Effector CD4-positive, alpha-beta T cell (primary cell): ENCODE measurements around the gene PPARD.
"Not testable (repeated sequence)": the region's sequence is repeated elsewhere in the genome, so short reads cannot be mapped to it uniquely, and the experiment has no call there.

Experiments used
- DNase-seq: peaks from one replicate; pipeline ENCODE4 v3.0.0-alpha.2; 2020

PPARD gene

GRCh38 chr6:35411066-35411465 lies 68.7 kb downstream of the PPARD start:
- no peak for DNase-seq

- DNase-seq: no peak
Measured at GRCh38 chr6:35412102-35412501, 69.7 kb downstream of the PPARD start.

DNA sequence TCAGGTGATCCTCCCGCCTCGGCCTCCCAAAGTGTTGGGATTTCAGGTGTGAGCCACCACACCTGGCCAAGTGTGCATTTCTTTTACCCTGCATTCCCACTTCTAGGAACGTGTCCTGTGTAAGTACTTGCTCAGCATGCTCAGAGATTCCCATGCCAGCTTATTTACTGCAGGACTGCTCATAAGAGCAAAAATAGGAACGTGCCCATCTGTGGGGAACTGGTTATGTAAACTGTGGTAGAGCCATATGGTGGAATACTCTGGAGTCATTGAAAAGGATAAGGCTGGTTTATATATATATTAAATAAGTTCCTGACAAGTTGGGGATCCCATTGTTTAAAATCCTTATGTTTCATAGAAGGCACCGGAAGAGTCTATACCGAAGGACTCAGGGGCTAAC lies 71.6 kb downstream of the PPARD start:
- DNase-seq: no peak

GRCh38 chr6:35415065-35415891 lies 72.9 kb downstream of the PPARD start:
- DNase-seq: no peak

GRCh38 chr6:35417979-35418661 lies 75.8 kb downstream of the PPARD start:
- no peak for DNase-seq

DNA sequence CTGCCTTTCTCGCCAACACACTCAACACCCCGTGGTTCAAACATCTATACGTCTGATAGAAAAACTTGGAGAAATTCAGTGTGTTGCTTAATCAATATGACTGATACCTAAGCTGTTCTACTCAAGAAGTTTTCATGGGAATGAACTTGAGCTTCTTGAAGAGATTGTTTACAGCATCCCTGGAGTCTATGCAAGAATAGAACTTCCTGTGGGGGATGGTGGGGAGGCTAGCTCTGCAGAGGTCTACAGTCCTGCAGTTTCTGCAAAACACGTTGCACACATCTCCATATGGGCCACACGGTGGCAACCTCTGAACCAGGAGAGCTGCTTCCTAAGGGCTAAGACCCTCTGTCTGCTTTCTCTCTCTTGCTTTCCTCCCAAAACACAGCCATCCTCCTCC lies 77.1 kb downstream of the PPARD start:
- no peak for DNase-seq

- DNase-seq: no peak
Measured at GRCh38 chr6:35419961-35420360, 77.6 kb downstream of the PPARD start.

GRCh38 chr6:35425284-35425683 lies 82.9 kb downstream of the PPARD start:
- DNase-seq: no peak

- DNase-seq: no peak
Measured at GRCh38 chr6:35426074-35426473, 83.7 kb downstream of the PPARD start.

DNA sequence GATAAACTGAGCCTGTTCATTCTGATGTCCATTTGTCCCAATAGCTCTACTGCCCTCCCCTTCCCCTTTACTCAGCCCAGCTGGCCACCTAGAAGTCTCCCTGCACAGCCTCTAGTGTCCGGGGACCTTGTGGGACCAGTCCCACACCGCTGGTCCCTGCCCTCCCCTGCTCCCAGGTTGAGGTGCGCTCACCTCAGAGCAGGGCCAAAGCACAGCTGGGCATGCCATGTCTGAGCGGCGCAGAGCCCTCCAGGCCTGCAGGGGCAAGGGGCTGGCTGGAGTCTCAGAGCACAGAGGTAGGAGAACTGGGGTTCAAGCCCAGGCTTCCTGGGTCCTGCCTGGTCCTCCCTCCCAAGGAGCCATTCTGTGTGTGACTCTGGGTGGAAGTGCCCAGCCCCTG lies 85.1 kb downstream of the PPARD start:
- no peak for DNase-seq

DNA sequence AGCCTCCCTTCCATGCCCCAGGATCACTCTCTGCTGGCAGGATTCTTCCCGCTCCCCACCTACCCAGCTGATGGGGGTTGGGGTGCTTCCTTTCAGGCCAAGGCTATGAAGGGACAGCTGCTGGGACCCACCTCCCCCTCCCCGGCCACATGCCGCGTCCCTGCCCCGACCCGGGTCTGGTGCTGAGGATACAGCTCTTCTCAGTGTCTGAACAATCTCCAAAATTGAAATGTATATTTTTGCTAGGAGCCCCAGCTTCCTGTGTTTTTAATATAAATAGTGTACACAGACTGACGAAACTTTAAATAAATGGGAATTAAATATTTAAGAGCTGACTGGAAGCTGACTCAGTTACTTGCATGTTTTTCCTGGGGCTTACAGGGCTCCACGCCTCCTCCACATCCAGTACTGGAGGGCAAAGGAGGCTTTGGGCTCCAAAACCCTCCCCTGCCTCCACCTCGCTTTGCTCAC lies 85.5 kb downstream of the PPARD start:
- no peak for DNase-seq

GRCh38 chr6:35428421-35429149 lies 86.2 kb downstream of the PPARD start:
- no peak for DNase-seq

- no peak for DNase-seq
Measured at GRCh38 chr6:35429463-35429862, 87.1 kb downstream of the PPARD start.

DNA sequence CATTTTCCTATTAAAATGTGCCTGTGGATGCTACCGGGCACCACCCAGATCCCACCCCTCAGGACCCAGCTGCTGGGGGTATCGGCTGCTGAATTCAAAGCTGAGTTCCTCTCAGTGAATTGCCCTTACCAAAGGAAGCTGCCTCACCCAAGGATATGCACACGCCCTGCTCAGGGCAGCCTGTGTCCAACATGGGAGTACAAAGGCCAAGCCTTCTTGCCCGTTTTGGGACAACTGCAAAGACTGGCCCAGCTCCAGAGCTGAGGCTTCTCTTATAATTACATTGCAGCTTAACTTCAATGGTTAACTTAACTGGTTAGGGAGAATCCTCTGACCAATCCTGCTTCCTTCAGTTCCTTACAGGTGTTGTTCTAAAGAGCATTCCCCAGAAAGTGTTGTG lies 89.9 kb downstream of the PPARD start:
- DNase-seq: no peak

DNA sequence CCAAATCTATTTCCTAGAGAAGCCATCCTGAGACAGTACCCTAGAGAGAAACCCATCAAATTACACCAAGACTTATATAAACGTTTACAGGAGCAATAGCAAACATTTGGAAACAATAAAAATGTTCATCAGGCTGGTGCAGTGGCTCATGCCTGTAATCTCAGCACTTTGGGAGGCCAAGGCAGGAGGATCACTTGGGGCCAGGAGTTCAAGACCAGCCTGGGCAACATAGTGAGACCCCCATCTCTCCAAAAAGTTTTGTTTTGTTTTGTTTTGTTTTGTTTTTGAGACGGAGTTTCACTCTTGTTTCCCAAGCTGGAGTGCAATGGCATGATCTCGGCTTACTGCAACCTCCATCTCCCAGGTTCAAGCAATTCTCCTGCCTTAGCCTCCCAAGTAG lies 90.3 kb downstream of the PPARD start:
- not testable (repeated sequence) for DNase-seq

DNA sequence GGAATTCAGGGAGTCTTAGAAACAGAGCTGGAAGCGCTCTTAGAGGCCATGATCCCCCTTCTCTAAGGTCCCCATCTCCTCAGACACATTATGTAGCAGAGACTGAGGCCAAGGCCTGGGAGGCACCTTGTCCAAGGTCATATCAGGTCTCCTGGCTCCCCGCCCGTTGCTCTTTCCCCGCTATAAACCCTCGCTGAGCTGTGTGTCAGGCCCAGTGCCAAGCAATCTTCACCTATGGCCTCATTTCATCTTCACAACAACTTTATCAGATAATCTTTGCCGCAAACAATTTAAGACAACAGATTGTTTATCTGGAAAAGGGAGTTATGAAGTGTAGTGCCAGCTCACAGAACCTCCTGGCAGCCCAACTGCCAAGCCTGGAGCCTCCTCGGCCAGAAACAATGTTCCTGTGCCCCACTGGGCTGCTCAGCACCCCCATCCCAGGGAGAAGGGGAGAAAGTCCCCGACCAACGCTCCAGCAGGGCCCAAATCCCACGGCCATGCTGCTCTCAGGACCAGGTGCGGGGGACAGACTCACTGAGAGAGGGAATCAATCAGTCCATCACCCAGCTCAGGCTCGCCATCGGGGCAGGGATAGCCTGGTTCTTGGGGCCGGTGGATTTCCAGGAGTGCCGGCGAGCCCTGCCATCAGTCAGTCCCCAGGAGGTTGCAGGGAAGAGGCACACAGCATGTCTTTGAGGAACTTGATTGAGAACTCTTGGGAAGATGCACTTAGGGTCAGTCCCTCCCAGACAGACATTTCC lies 92.9 kb downstream of the PPARD start:
- no peak for DNase-seq

DNA sequence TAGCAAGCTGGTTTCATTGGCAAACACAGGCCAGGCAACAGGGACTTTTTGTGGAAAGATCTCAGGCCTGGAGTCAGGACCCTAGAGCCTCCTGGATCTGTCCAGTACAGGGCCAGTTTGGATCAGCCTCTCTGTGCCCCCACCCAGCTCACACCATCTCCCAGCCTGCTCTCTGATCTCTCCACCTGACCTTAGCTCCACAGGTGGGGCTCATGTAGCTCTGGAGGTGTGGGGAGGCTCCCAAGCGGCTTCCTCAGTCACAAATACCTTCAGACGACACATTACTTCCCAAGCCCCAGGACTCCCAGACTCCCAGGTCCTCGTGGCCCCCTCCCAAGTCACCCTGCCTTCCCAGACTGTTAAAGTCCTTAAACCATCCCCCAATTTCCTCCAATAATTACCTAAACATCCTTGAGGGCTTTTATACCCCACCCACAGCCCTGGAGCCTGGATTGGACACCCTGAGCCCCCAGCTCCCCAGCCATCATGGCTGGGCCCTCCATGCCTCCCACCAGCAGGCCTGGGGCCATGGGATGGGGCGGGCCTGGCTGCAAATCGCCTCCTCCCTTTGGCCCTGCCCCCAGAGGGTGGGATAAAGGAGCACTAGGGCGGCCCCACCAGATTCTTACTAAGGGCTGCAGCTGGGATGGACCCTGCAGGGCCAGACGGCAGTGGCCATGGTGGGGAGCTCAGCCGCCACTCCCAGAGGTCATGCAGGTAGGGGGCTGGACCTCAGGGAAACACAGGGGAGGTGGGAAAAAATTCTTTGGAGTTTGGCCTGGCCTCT lies 93.9 kb downstream of the PPARD start:
- DNase-seq: no peak

GRCh38 chr6:35438378-35439065 lies 96.2 kb downstream of the PPARD start:
- DNase-seq: not testable (repeated sequence)

GRCh38 chr6:35439308-35439707 lies 97.0 kb downstream of the PPARD start:
- no peak for DNase-seq

DNA sequence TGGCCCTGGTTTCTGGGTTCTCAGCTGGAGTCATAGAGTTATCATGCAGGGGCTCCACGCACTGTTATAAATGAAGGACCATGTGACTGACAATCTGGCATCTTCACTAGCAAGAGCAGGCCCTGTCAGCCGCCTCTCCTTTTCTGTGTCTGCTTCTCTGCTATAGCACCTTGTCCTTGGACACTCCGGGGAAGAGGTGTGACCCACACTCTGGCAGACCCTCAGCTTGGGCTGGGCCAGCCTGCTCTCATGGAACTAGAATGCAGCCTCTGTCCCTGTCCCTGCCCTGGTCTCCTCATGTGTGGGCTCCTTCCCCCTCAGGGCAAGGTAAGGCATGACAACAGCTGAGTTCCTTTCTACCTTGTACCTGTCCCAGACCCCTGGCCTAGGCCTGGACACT lies 98.8 kb downstream of the PPARD start:
- DNase-seq: no peak

- no peak for DNase-seq
Measured at GRCh38 chr6:35441642-35442041, 99.3 kb downstream of the PPARD start.
